Gastroesophageal sphincter (tissue), 4 donors: Measurements from ENCODE around the gene NAE1. TPM values are rescaled to one million over a fixed set of nuclear protein-coding genes. Genes with fewer than 3 reads are reported as not detected.
A peak's percentile ranks its signal among the peaks of the same experiment; 100 is the strongest.

Experiments
- ATAC-seq: fragments of 150-250 bp; one replicate; pipeline ENCODE4 v1.9.1; 2016; ENCODE audit warnings: mild to moderate bottlenecking, moderate library complexity
- H3K27ac ChIP-seq, 4 donors: fragments of 200-600 bp; sonication (generic) in 3 of 4; 1 replicate in 3 of 4; 2 replicates in 1 of 4; pipeline ENCODE4 v1.5.1; 2016 to 2019
- H3K27me3 ChIP-seq: fragments of 200-600 bp; sonication (generic); one replicate; pipeline ENCODE4 v1.5.1; 2019
- H3K36me3 ChIP-seq, 2 donors: fragments of 200-600 bp; sonication (generic); one replicate each; pipeline ENCODE4 v1.5.1; 2019; ENCODE audit warnings: control low read depth in 1 of 2
- H3K4me1 ChIP-seq, 3 donors: fragments of 200-600 bp; sonication (generic); 1 replicate in 2 of 3; 2 replicates in 1 of 3; pipeline ENCODE4 v1.5.1; 2016 to 2019; ENCODE audit warnings: control low read depth in 2 of 3
- H3K4me3 ChIP-seq, 2 donors: fragments of 200-600 bp; sonication (generic); one replicate each; pipeline ENCODE4 v1.5.1; 2019; ENCODE audit warnings: mild to moderate bottlenecking in 1 of 2, moderate library complexity in 1 of 2
- H3K9me3 ChIP-seq, 3 donors: fragments of 200-600 bp; sonication (generic); one replicate each; pipeline ENCODE4 v1.5.1; 2017 to 2019; ENCODE audit warnings: control low read depth in 2 of 3
- CTCF ChIP-seq, 4 experiments: fragments of 200-600 bp in 2 of 4; fragments of 450-650 bp in 2 of 4; sonication (generic) in 1 of 4; IDR thresholded peaks; one replicate each; pipeline ENCODE4 v1.5.1; 2017 to 2019; ENCODE audit warnings: antibody characterized with exemption in 4 of 4, mild to moderate bottlenecking in 2 of 4, moderate library complexity in 2 of 4
- EP300 ChIP-seq: sonication (generic); formaldehyde crosslinking; IDR thresholded peaks from one replicate; pipeline ENCODE4 v1.6.1; 2017; ENCODE audit warnings: antibody characterized with exemption, mild to moderate bottlenecking
- POLR2A ChIP-seq, 2 donors: fragments of 450-650 bp; IDR thresholded peaks; one replicate each; pipeline ENCODE4 v1.6.1; 2017; ENCODE audit warnings: antibody characterized with exemption in 2 of 2, mild to moderate bottlenecking in 2 of 2, moderate library complexity in 1 of 2
- POLR2AphosphoS5 ChIP-seq: sonication (generic); formaldehyde crosslinking; IDR thresholded peaks from one replicate; pipeline ENCODE4 v1.6.1; 2017; ENCODE audit warnings: antibody characterized with exemption
- WGBS, 2 donors: methylation state at CpG; one replicate each; pipeline ENCODE4 v1.1.5; 2018; ENCODE audit warnings: low coverage in 1 of 2; 5-methylcytosine and 5-hydroxymethylcytosine counted together
- total RNA-seq, 4 donors: library from RNA; depleted of rRNA; stranded (reverse); fragments of >200 nt; gene quantifications; one replicate each; pipeline ENCODE4 v1.1.0, GENCODE V29; 2016

Gene NAE1
- 10 to 100 TPM; 37.3 to 63.2 (median 52.4) TPM for total RNA-seq

GRCh38 chr16:66830422-66831404, at the start of gene NAE1:
Gene NAE1, minus strand, starts transcription at chr16:66830976. Its CDS starts 77 bp downstream, at chr16:66830899.
- Histone ChIP-seq H3K4me1 (peaks cover 3 to 29% (median 10%) of the 10 kb centered on the region in 3 donors), H3K4me3 (peak within 1 kb of the TSS; percentile 89 to 92), H3K27me3 (no peaks in the 10 kb centered on the region), H3K9me3 (no peaks in the 10 kb centered on the region), H3K27ac (peak within 1 kb of the TSS; percentile 71 to 96 (median 93)), H3K36me3 (peaks cover 0 to 27% of the 10 kb centered on the region in 2 donors)
- 0 to 2% methylated on average over 2 to 10 of the region's 84 CpGs for WGBS, 2 donors
- ATAC-seq: peak; percentile 96
- TF ChIP-seq EP300: no peak
- TF ChIP-seq POLR2A (IDR thresholded peaks at IDR 0.05): peak; percentile 85 to 91
- peak; percentile 86 for TF ChIP-seq POLR2AphosphoS5
- TF ChIP-seq CTCF (IDR thresholded peaks at IDR 0.05): peak; percentile 94 to 98 (median 96)

DNA sequence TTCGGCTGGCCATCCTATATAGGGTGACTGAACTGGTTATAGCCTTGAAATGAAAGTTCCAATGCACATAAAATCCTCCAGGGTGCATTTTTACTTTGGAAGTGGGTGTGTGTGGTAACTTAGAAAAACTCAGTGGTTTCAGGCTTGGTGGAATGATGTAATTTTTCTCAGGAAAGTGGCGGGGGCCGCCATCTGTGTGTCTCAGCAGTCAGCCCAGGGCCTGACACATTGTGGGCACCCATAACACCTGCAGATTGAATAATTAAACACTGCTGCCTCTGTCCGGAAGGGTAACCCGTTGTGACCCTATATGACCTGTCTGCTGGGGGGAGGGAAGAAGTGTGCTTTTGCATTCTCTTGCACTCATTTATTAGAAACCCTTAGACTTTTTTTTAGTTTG, 47.3 kb upstream of the NAE1 start:
- H3K27me3 ChIP-seq: no peaks in the 10 kb centered on the region
- WGBS, 2 donors: 58 to 94% methylated on average over 3 to 5 of the region's 5 CpGs
- no peaks in the 10 kb centered on the region for H3K9me3 ChIP-seq
- no peak overlapping the region for H3K27ac ChIP-seq
- ATAC-seq: no peak
- no peak overlapping the region for H3K4me3 ChIP-seq
- H3K36me3 ChIP-seq: no peaks in the 10 kb centered on the region
- TF ChIP-seq POLR2AphosphoS5 (no peak), EP300 (no peak)
- H3K4me1 ChIP-seq: peaks cover 0 to 27% (median 5%) of the 10 kb centered on the region in 3 donors

- H3K27ac ChIP-seq: no peak overlapping the region
- H3K4me1 ChIP-seq: peaks cover 0 to 13% (median 6%) of the 10 kb centered on the region in 3 donors
- no peaks in the 10 kb centered on the region for H3K27me3 ChIP-seq
- H3K4me3 ChIP-seq: no peak overlapping the region
- TF ChIP-seq POLR2A (IDR thresholded peaks at IDR 0.05) (no peak), EP300 (no peak), POLR2AphosphoS5 (no peak), CTCF (IDR thresholded peaks at IDR 0.05) (no peak)
- no peak for ATAC-seq
- no peaks in the 10 kb centered on the region for H3K36me3 ChIP-seq
- 33 to 67% methylated on average over 1 of the region's 1 CpG for WGBS, 2 donors
- H3K9me3 ChIP-seq: no peaks in the 10 kb centered on the region
These were observed 43.5 kb upstream of the NAE1 start for GRCh38 chr16:66874079-66874775.

DNA sequence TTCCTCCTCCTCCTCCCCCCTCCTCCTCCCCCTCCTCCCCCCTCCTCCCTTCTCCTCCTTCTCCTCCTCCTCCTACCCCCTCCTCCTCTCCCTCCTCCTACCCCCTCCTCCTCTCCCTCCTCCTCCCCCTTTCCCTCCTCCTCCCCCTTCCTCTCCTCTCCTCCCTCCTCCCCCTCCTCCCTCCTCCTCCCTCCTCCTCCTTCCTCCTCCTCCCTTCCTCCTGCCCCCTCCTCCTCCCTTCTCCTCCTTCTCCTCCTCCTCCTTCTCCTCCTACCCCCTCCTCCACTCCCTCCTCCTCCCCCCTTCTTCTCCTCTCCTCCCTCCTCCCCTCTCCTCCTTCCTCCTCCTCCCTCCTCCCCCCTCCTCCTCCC, 42.9 kb upstream of the NAE1 start:
- H3K9me3 ChIP-seq: no peaks in the 10 kb centered on the region
- H3K27me3 ChIP-seq: no peaks in the 10 kb centered on the region
- TF ChIP-seq POLR2A (IDR thresholded peaks at IDR 0.05) (no peak), POLR2AphosphoS5 (no peak), CTCF (IDR thresholded peaks at IDR 0.05) (no peak), EP300 (no peak)
- peak overlapping the region in 3 of 4 donors; percentile 44 to 70 (median 55) for H3K27ac ChIP-seq
- peaks cover 0 to 13% (median 6%) of the 10 kb centered on the region in 3 donors for H3K4me1 ChIP-seq
- H3K36me3 ChIP-seq: no peaks in the 10 kb centered on the region
- ATAC-seq: no peak
- H3K4me3 ChIP-seq: no peak overlapping the region

- H3K4me1 ChIP-seq: peaks cover 0 to 14% (median 6%) of the 10 kb centered on the region in 3 donors
- peak overlapping the region in 3 of 4 donors; percentile 44 to 70 (median 55) for H3K27ac ChIP-seq
- H3K36me3 ChIP-seq: no peaks in the 10 kb centered on the region
- H3K9me3 ChIP-seq: no peaks in the 10 kb centered on the region
- WGBS, 2 donors: 11 to 21% methylated on average over 6 to 11 of the region's 39 CpGs
- no peak for TF ChIP-seq EP300
- peak; percentile 12 for TF ChIP-seq POLR2AphosphoS5
- TF ChIP-seq POLR2A (IDR thresholded peaks at IDR 0.05): no peak
- peak; percentile 81 to 93 (median 88) for TF ChIP-seq CTCF (IDR thresholded peaks at IDR 0.05)
- no peaks in the 10 kb centered on the region for H3K27me3 ChIP-seq
- H3K4me3 ChIP-seq: peak overlapping the region in 1 of 2 donors; percentile 39
- peak; percentile 96 for ATAC-seq
These were observed 42.3 kb upstream of the NAE1 start for GRCh38 chr16:66872943-66873684.
